ENCODE data around the gene CHD9. TPM values are rescaled to one million over a fixed set of nuclear protein-coding genes. Genes with fewer than 3 reads are reported as not detected.
"Not testable (repeated sequence)": the region's sequence is repeated elsewhere in the genome, so short reads cannot be mapped to it uniquely, and the experiment has no call there.

CHD9 gene
- total RNA-seq, 4 donors from 2014 or later: 97.2 to 141 (median 108) TPM

DNA sequence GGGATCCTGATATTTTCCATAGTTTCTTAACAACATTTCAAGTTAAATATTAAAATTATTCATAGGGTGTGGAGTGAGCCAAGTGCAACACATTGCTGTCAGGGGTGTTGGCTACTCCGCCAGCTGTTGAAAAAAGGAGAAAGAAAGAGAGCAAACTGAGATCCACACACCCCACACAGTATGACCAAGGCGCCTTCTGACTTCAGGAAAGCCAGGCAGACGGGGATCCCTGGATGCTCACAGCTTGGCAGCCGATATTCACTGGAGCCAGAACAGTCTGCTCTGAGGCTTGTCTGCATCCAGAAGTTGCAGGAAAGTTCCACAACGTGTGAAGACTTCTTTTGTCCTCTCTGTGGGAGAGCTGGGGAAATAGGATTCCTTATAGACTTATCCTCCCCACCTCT is 11.4 kb upstream of the CHD9 start:
- no peak for TF ChIP-seq CTCF (IDR thresholded peaks at IDR 0.05)
- no peak for TF ChIP-seq POLR2A (IDR thresholded peaks at IDR 0.05)
- Histone ChIP-seq H3K4me3 (replicated peaks in 1 of 3) (no peak overlapping the region), H3K27ac (no peak overlapping the region), H3K36me3 (no peaks in the 10 kb centered on the region), H3K9me3 (no peaks in the 10 kb centered on the region), H3K4me1 (peaks cover 0 to 20% of the 10 kb centered on the region in 2 donors), H3K27me3 (no peaks in the 10 kb centered on the region)
- 49 to 50% methylated on average over 5 of the region's 5 CpGs for WGBS, 2 donors
- intact Hi-C loops (cut with DNase I): loop anchor here (10.0 kb wide), 1 partner anchor 251 kb away; no protein-coding TSS in a partner anchor
- no peak for DNase-seq

DNA sequence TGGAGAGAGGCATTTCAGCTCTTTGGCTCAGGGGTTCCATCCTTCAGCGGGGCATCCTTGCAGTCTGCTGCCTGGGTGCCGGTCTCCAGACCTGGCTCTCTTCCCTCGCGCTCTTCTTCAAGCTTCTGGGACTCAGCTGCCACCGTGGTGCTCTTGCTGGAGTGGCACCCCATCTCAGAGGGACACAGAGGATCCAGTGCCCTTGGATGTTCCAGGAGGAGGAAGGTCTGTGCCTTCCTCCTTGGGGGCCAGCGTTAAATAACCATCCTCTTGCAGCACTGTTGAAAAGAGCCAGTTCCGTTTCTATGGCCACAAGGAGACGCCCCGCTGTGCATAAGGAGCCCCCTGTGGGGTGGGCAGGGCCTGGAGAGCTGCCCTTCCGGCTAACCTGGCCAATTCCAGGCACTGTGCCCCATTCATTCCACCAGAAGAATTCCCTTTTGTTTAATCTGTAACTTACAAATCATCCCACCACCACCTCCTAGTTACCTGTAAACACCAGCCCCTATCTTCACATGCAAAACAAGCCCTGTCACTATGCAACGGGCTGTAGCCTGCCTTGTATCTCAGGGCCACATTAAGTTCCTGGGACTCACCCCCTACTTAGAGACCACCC is 10.7 kb upstream of the CHD9 start:
- no peak overlapping the region for H3K4me3 ChIP-seq (replicated peaks in 1 of 3)
- WGBS, 2 donors: 24% methylated on average over 11 of the region's 11 CpGs

DNA sequence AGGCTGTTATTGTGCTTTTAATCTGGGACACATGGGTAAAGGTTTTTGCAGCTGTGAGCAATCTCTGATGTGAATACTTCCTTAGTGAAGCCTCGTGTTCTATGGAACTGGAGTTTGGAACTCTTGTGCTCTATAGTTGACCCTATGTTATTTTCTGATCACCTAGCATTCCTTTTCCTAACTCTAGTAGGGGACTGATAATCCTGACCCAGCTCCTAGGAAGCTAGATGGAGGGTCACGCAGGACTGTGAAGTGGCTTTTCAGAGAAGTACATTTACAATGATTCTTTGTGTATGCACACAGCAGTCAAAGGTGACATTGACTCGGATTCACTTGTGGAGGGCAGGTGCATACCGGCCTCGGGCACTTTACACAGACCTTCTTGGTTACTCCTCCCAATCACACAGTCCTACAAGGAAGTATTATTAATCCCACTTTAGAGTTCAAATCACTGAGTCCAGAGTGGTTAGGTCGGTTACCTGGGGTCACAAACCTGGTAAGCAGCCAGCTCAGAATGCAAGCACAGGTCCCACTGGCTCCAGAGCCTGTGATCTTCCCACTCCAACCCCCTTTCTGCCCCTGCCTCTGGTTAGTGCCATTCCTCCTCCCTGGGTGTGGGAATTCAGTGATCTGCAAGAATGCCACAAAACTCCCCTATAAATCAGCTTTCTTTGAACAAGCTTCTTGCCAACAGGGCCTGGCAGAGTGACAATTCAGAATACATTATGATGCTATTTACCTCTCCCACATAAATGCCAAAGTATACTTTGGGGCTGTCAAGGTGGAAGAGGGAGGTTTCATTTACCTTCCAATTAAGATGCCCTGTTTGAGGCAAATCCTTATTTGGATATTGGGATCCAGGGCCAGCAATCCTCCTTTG is 9.2 kb upstream of the CHD9 start:
- Histone ChIP-seq H3K9me3 (no peaks in the 10 kb centered on the region), H3K36me3 (no peaks in the 10 kb centered on the region), H3K4me1 (peaks cover 0 to 20% of the 10 kb centered on the region in 2 donors), H3K4me3 (replicated peaks in 1 of 3) (no peak overlapping the region), H3K27me3 (no peaks in the 10 kb centered on the region), H3K27ac (no peak overlapping the region)
- 75 to 76% methylated on average over 6 of the region's 6 CpGs for WGBS, 2 donors
- intact Hi-C loops (cut with DNase I): loop anchor here (10.0 kb wide), 1 partner anchor 249 kb away; no protein-coding TSS in a partner anchor
- TF ChIP-seq CTCF (IDR thresholded peaks at IDR 0.05): no peak
- no peak for TF ChIP-seq POLR2A (IDR thresholded peaks at IDR 0.05)
- no peak for DNase-seq

More for the DNA sequence above, 10.7 kb upstream of the CHD9 start:
- DNase-seq: no peak
- no peaks in the 10 kb centered on the region for H3K36me3 ChIP-seq
- TF ChIP-seq POLR2A (IDR thresholded peaks at IDR 0.05) (no peak), CTCF (IDR thresholded peaks at IDR 0.05) (no peak)
- H3K9me3 ChIP-seq: no peaks in the 10 kb centered on the region
- intact Hi-C loops (cut with DNase I): loop anchor here (10.0 kb wide), 1 partner anchor 251 kb away; no protein-coding TSS in a partner anchor
- H3K27me3 ChIP-seq: no peaks in the 10 kb centered on the region
- peaks cover 0 to 20% of the 10 kb centered on the region in 2 donors for H3K4me1 ChIP-seq
- no peak overlapping the region for H3K27ac ChIP-seq

- peaks cover 0 to 10% of the 10 kb centered on the region in 2 donors for H3K4me1 ChIP-seq
- intact Hi-C loops (cut with DNase I): loop anchor here (10.0 kb wide), 1 partner anchor 247 kb away; no protein-coding TSS in a partner anchor
- WGBS, 2 donors: 89 to 96% methylated on average over 5 of the region's 5 CpGs
- not testable (repeated sequence) for H3K9me3 ChIP-seq; H3K27me3 ChIP-seq; H3K36me3 ChIP-seq; DNase-seq; H3K4me3 ChIP-seq (replicated peaks in 1 of 3); H3K27ac ChIP-seq
Observed at GRCh38 chr16:53047515-53047914, 7.3 kb upstream of the CHD9 start.

DNA sequence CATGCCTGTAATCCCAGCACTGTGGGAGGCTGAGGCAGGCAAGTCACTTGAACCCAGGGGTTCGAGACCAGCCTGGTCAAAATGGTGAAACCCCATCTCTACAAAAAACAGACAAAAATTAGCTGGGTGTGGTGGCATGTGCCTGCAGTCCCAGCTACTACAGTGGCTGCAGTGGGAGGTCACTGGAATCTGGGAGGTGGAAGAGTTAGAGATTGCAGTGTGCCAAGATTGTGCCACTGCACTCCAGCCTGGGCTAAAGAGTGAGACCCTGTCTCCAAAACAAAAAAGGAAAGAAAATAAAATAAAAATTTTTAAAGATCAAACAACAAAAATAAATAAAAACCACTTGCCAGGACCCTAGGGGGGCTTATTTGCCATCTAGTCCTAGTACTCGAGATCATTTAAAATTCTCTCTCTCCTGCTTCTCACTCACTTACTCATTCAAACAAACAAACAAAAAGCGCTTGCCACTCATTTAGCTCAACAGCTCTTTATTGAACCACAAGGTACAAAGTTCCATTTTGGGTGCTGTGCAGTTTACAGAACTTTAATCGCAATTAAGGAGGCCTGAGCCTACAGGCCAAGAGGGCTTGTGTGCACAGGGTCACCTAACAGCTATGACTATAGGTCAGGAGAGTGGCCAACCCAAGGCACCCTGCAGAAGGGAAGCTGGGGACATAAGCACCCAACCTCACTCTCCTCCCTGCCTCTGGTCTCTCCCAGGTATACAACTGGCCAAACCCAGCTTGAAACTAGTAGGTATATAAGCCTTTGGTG is 6.5 kb upstream of the CHD9 start:
- no peak for DNase-seq

GRCh38 chr16:53051255-53051654 is 3.5 kb upstream of the CHD9 start:
- intact Hi-C loops (cut with DNase I): loop anchor here (10.0 kb wide), 1 partner anchor 74 kb away; no protein-coding TSS in a partner anchor
- DNase-seq; H3K9me3 ChIP-seq; H3K27ac ChIP-seq; H3K36me3 ChIP-seq; H3K4me3 ChIP-seq (replicated peaks in 1 of 3); H3K27me3 ChIP-seq: not testable (repeated sequence)
- H3K4me1 ChIP-seq: peaks cover 10 to 19% of the 10 kb centered on the region in 2 donors
- 95 to 97% methylated on average over 4 of the region's 4 CpGs for WGBS, 2 donors

More for the DNA sequence above, 6.5 kb upstream of the CHD9 start:
- intact Hi-C loops (cut with DNase I): loop anchor here (10.0 kb wide), 1 partner anchor 246 kb away; no protein-coding TSS in a partner anchor
- no peak overlapping the region for H3K4me3 ChIP-seq (replicated peaks in 1 of 3)
- no peaks in the 10 kb centered on the region for H3K9me3 ChIP-seq
- no peaks in the 10 kb centered on the region for H3K36me3 ChIP-seq
- H3K27me3 ChIP-seq: no peaks in the 10 kb centered on the region
- TF ChIP-seq CTCF (IDR thresholded peaks at IDR 0.05) (no peak), POLR2A (IDR thresholded peaks at IDR 0.05) (no peak)
- H3K27ac ChIP-seq: no peak overlapping the region
- H3K4me1 ChIP-seq: peaks cover 0 to 14% of the 10 kb centered on the region in 2 donors
- 86 to 92% methylated on average over 4 of the region's 4 CpGs for WGBS, 2 donors

Data from thyroid gland (tissue), 4 donors.